K562 (cell line): ENCODE measurements around the gene MTCL3.

ENCODE experiments used
- CEBPB ChIP-seq: fragments of 450-650 bp; IDR thresholded peaks from 2 replicates; pipeline ENCODE4 v1.6.1; 2016; ENCODE audit warnings: missing genetic modification characterization, missing compliant biosample characterization
- NCOA4 ChIP-seq: fragments of 450-650 bp; IDR thresholded peaks from 2 replicates; pipeline ENCODE4 v1.6.1; 2018; ENCODE audit warnings: mild to moderate bottlenecking; ENCODE audit not compliant: partially characterized antibody
- YY1 ChIP-seq, 3 experiments: IDR thresholded peaks; 2 replicates each; pipeline ENCODE4 v1.6.1; 2011; ENCODE audit warnings: low read length in 2 of 3, mild to moderate bottlenecking in 2 of 3, moderate library complexity in 2 of 3, borderline replicate concordance in 1 of 3, control low read depth in 1 of 3, low read depth in 1 of 3; ENCODE audit not compliant: insufficient read depth in 3 of 3, insufficient replicate concordance in 2 of 3, control insufficient read depth in 1 of 3, insufficient read length in 1 of 3; ENCODE audit errors: extremely low read depth in 1 of 3
- ZEB2 ChIP-seq: fragments of 450-650 bp; IDR thresholded peaks from 2 replicates; pipeline ENCODE4 v1.6.1; 2016
- ZFP30 ChIP-seq: fragments of 250-450 bp; sonication (Bioruptor Pico); IDR thresholded peaks from 2 replicates; pipeline ENCODE4 v1.8.0; 2022; ENCODE audit warnings: moderate library complexity, mild to moderate bottlenecking, inconsistent platforms, borderline replicate concordance
- ZNF274 ChIP-seq: IDR thresholded peaks from 2 replicates; pipeline ENCODE4 v1.6.1; 2011; ENCODE audit warnings: low read depth, mild to moderate bottlenecking, low read length, moderate library complexity, borderline replicate concordance
- ZNF695 ChIP-seq: fragments of 450-650 bp; formaldehyde crosslinking; IDR thresholded peaks from 2 replicates; pipeline ENCODE4 v1.4.0; 2020; ENCODE audit warnings: mild to moderate bottlenecking, moderate library complexity
- TF ChIP-seq, protein P1 (sequence below), 2 experiments: fragments of 450-650 bp; IDR thresholded peaks; 2 replicates each; pipeline ENCODE4 v1.6.1; 2016; ENCODE audit warnings: mild to moderate bottlenecking in 2 of 2, borderline replicate concordance in 1 of 2, low read depth in 1 of 2, moderate library complexity in 1 of 2
- TF ChIP-seq, protein P2 (sequence below): conservative IDR thresholded peaks from 2 replicates; pipeline ENCODE4 v1.6.1; 2011; ENCODE audit warnings: low read depth, mild to moderate bottlenecking, low read length; ENCODE audit not compliant: control insufficient read depth
- TF ChIP-seq, protein P3 (sequence below): sonication (generic); formaldehyde crosslinking; IDR thresholded peaks from 2 replicates; pipeline ENCODE4 v1.5.0; 2020; ENCODE audit warnings: missing genetic modification reagents
- TF ChIP-seq, protein P4 (sequence below): fragments of 250-450 bp; sonication (Bioruptor Pico); IDR thresholded peaks from 2 replicates; pipeline ENCODE4 v1.8.0; 2022; ENCODE audit warnings: moderate library complexity, mild to moderate bottlenecking, inconsistent platforms
- TF ChIP-seq, protein P5 (sequence below), 2 experiments: fragments of 450-650 bp; formaldehyde crosslinking in 1 of 2; IDR thresholded peaks; 2 replicates each; pipeline versions ENCODE4 v1.4.0 to v1.6.1; 2014 to 2020; ENCODE audit warnings: mild to moderate bottlenecking in 2 of 2, borderline replicate concordance in 1 of 2, low read depth in 1 of 2

DNA sequence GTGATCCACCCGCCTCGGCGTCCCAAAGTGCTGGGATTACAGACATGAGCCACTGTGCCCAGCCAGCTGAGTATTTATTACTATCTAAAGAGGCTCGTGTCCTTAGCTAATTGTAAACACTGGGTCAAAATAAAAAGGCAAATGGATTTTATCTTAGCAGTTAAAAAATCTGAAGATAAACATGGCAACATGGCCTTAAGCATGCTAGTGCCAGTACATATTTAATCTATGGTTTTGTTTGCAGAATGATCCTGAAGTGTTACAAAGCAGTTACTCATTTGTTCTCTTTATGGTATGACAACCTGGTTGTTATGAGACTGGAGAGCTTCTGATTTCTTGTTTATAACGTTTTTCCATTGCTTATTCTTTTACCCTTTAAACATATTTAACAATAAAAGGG is 56.1 kb downstream of the MTCL3 start:
- TF ChIP-seq, protein P1, sequence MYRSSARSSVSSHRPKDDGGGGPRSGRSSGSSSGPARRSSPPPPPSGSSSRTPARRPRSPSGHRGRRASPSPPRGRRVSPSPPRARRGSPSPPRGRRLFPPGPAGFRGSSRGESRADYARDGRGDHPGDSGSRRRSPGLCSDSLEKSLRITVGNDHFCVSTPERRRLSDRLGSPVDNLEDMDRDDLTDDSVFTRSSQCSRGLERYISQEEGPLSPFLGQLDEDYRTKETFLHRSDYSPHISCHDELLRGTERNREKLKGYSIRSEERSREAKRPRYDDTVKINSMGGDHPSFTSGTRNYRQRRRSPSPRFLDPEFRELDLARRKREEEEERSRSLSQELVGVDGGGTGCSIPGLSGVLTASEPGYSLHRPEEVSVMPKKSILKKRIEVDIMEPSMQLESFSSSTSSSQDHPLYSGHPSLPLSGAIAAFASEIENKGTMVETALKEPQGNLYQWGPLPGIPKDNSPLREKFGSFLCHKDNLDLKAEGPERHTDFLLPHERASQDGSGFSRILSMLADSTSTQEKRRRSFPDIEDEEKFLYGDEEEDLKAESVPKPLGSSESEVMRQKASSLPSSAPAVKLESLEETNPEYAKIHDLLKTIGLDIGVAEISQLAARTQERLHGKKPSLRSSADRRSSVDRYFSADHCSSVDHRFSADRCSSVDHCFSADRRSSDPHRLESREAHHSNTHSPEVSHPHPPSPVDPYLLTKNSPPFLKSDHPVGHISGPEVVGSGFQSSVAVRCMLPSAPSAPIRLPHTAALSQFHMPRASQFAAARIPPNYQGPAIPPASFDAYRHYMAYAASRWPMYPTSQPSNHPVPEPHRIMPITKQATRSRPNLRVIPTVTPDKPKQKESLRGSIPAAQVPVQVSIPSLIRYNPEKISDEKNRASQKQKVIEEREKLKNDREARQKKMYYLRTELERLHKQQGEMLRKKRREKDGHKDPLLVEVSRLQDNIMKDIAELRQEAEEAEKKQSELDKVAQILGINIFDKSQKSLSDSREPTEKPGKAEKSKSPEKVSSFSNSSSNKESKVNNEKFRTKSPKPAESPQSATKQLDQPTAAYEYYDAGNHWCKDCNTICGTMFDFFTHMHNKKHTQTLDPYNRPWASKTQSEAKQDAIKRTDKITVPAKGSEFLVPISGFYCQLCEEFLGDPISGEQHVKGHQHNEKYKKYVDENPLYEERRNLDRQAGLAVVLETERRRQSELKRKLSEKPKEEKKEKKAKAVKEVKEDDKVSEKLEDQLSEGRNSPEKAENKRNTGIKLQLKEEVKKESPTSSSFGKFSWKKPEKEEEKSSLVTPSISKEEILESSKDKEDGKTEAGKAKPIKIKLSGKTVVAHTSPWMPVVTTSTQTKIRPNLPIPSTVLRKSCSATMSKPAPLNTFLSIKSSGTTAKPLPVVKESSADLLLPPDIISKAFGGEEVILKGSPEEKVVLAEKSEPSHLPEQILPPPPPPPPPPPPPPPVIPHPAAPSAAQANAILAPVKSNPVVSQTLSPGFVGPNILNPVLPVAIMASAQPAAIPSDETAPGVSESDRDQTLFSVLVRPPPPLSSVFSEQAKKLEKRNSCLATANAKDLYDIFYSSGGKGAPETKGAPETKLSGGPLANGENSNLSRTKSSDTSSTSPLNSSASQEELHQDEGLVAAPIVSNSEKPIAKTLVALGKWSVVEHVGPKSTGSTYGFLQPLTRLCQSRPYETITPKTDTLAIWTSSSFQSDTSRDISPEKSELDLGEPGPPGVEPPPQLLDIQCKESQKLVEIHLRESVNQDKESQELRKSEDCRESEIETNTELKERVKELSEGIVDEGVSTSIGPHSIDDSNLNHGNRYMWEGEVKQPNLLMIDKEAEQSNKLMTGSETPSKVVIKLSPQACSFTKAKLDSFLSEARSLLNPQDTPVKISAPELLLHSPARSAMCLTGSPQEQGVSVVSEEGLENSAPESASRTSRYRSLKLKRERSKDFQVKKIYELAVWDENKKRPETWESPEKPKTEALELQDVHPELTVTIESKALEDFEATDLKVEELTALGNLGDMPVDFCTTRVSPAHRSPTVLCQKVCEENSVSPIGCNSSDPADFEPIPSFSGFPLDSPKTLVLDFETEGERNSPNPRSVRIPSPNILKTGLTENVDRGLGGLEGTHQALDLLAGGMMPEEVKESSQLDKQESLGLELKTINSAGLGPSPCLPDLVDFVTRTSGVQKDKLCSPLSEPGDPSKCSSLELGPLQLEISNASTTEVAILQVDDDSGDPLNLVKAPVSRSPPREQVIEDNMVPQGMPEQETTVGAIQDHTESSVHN (IDR thresholded peaks at IDR 0.05; ENCODE audit: borderline replicate concordance in 1 of 2, low read depth in 1 of 2): no peak
- TF ChIP-seq ZEB2 (no peak), ZNF695 (CRISPR knock-in tag) (no peak), CEBPB (tag) (no peak), ZFP30 (no peak), YY1 (IDR thresholded peaks at IDR 0.05; ENCODE audit: borderline replicate concordance in 1 of 3, control insufficient read depth in 1 of 3, extremely low read depth in 1 of 3, insufficient read depth in 3 of 3, insufficient read length in 1 of 3, insufficient replicate concordance in 2 of 3, low read depth in 1 of 3, low read length in 2 of 3) (no peak), ZNF274 (no peak), NCOA4 (no peak)
- TF ChIP-seq, protein P2, sequence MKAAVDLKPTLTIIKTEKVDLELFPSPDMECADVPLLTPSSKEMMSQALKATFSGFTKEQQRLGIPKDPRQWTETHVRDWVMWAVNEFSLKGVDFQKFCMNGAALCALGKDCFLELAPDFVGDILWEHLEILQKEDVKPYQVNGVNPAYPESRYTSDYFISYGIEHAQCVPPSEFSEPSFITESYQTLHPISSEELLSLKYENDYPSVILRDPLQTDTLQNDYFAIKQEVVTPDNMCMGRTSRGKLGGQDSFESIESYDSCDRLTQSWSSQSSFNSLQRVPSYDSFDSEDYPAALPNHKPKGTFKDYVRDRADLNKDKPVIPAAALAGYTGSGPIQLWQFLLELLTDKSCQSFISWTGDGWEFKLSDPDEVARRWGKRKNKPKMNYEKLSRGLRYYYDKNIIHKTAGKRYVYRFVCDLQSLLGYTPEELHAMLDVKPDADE: no peak
- TF ChIP-seq, protein P3, sequence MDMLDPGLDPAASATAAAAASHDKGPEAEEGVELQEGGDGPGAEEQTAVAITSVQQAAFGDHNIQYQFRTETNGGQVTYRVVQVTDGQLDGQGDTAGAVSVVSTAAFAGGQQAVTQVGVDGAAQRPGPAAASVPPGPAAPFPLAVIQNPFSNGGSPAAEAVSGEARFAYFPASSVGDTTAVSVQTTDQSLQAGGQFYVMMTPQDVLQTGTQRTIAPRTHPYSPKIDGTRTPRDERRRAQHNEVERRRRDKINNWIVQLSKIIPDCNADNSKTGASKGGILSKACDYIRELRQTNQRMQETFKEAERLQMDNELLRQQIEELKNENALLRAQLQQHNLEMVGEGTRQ (CRISPR knock-in tag): no peak
- TF ChIP-seq, protein P4, sequence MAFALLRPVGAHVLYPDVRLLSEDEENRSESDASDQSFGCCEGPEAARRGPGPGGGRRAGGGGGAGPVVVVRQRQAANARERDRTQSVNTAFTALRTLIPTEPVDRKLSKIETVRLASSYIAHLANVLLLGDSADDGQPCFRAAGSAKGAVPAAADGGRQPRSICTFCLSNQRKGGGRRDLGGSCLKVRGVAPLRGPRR (CRISPR knock-in tag): no peak
- TF ChIP-seq, protein P5, sequence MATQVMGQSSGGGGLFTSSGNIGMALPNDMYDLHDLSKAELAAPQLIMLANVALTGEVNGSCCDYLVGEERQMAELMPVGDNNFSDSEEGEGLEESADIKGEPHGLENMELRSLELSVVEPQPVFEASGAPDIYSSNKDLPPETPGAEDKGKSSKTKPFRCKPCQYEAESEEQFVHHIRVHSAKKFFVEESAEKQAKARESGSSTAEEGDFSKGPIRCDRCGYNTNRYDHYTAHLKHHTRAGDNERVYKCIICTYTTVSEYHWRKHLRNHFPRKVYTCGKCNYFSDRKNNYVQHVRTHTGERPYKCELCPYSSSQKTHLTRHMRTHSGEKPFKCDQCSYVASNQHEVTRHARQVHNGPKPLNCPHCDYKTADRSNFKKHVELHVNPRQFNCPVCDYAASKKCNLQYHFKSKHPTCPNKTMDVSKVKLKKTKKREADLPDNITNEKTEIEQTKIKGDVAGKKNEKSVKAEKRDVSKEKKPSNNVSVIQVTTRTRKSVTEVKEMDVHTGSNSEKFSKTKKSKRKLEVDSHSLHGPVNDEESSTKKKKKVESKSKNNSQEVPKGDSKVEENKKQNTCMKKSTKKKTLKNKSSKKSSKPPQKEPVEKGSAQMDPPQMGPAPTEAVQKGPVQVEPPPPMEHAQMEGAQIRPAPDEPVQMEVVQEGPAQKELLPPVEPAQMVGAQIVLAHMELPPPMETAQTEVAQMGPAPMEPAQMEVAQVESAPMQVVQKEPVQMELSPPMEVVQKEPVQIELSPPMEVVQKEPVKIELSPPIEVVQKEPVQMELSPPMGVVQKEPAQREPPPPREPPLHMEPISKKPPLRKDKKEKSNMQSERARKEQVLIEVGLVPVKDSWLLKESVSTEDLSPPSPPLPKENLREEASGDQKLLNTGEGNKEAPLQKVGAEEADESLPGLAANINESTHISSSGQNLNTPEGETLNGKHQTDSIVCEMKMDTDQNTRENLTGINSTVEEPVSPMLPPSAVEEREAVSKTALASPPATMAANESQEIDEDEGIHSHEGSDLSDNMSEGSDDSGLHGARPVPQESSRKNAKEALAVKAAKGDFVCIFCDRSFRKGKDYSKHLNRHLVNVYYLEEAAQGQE (IDR thresholded peaks at IDR 0.05; ENCODE audit: borderline replicate concordance): no peak
- TF ChIP-seq, protein P5 (CRISPR knock-in tag; IDR thresholded peaks at IDR 0.05; ENCODE audit: low read depth): no peak
